OCI-LY3 (cell line): ENCODE measurements around the gene F2RL3.

Experiments
- H2AFZ ChIP-seq: fragments of 200-600, 300-600 bp; shearing (Covaris generic); 2 replicates; pipeline ENCODE4 v1.6.0; 2014; ENCODE audit warnings: antibody characterized with exemption, low read depth, low read length
- H3K27ac ChIP-seq: fragments of 200-600, 300-600 bp; sonication (generic); 2 replicates; pipeline ENCODE4 v1.5.1; 2014; ENCODE audit warnings: mild to moderate bottlenecking, low read length, moderate library complexity, mixed read lengths
- H3K27me3 ChIP-seq: fragments of 200-600, 300-600 bp; sonication (generic); 2 replicates; pipeline ENCODE4 v1.6.1; 2014; ENCODE audit warnings: low read depth, low read length, mixed read lengths
- H3K36me3 ChIP-seq: fragments of 200-600, 300-600 bp; sonication (generic); replicated peaks from 2 replicates; pipeline ENCODE3; 2014; ENCODE audit warnings: low read depth, low read length, mixed read lengths
- H3K4me1 ChIP-seq: fragments of 300-600, 200-600 bp; sonication (generic); 2 replicates; pipeline ENCODE4 v1.6.1; 2014; ENCODE audit warnings: low read length, mixed read lengths
- H3K4me2 ChIP-seq: fragments of 200-600, 300-600 bp; sonication (generic); 2 replicates; pipeline ENCODE4 v1.6.1; 2014; ENCODE audit warnings: low read length, mixed read lengths
- H3K4me3 ChIP-seq: fragments of 300-600, 200-600 bp; sonication (generic); 2 replicates; pipeline ENCODE4 v1.5.1; 2014; ENCODE audit warnings: antibody characterized with exemption, mild to moderate bottlenecking, low read length, moderate library complexity
- H3K79me2 ChIP-seq: fragments of 300-600, 200-600 bp; shearing (Covaris generic); 2 replicates; pipeline ENCODE4 v1.6.1; 2014; ENCODE audit warnings: mild to moderate bottlenecking, low read length, mixed read lengths
- H3K9ac ChIP-seq: fragments of 300-600, 200-600 bp; shearing (Covaris generic); 2 replicates; pipeline ENCODE4 v1.6.0; 2014; ENCODE audit warnings: mild to moderate bottlenecking, low read length, moderate library complexity
- H3K9me3 ChIP-seq: fragments of 200-600, 300-600 bp; shearing (Covaris generic); 2 replicates; pipeline ENCODE4 v1.6.1; 2014; ENCODE audit warnings: low read length, mixed read lengths; ENCODE audit not compliant: insufficient read depth
- H4K20me1 ChIP-seq: fragments of 200-600, 300-600 bp; sonication (generic); 2 replicates; pipeline ENCODE4 v1.6.1; 2016; ENCODE audit warnings: low read length, mixed read lengths; ENCODE audit not compliant: insufficient read depth
- EZH2phosphoT487 ChIP-seq: fragments of 200-600 bp; shearing (Covaris generic); IDR thresholded peaks from 2 replicates; pipeline ENCODE4 v1.6.1; 2018; ENCODE audit warnings: antibody characterized with exemption, mixed run types, low read depth
- TF ChIP-seq, protein P1 (sequence below): fragments of 200-600, 300-600 bp; sonication (generic); IDR thresholded peaks from 2 replicates; pipeline ENCODE4 v1.5.1; 2014; ENCODE audit warnings: antibody characterized with exemption, low read length, low read depth

Gene F2RL3

GRCh38 chr19:16920816-16921529, 32.2 kb downstream of the F2RL3 start:
- Histone ChIP-seq H4K20me1 (no peaks in the 10 kb centered on the region), H3K4me3 (no peak overlapping the region), H3K9me3 (no peaks in the 10 kb centered on the region), H3K36me3 (no peaks in the 10 kb centered on the region), H3K4me1 (no peaks in the 10 kb centered on the region), H3K27me3 (no peaks in the 10 kb centered on the region), H3K4me2 (no peak overlapping the region), H3K79me2 (no peaks in the 10 kb centered on the region), H2AFZ (no peak overlapping the region), H3K9ac (no peak overlapping the region), H3K27ac (no peak overlapping the region)
- TF ChIP-seq EZH2phosphoT487: no peak
- TF ChIP-seq, protein P1, sequence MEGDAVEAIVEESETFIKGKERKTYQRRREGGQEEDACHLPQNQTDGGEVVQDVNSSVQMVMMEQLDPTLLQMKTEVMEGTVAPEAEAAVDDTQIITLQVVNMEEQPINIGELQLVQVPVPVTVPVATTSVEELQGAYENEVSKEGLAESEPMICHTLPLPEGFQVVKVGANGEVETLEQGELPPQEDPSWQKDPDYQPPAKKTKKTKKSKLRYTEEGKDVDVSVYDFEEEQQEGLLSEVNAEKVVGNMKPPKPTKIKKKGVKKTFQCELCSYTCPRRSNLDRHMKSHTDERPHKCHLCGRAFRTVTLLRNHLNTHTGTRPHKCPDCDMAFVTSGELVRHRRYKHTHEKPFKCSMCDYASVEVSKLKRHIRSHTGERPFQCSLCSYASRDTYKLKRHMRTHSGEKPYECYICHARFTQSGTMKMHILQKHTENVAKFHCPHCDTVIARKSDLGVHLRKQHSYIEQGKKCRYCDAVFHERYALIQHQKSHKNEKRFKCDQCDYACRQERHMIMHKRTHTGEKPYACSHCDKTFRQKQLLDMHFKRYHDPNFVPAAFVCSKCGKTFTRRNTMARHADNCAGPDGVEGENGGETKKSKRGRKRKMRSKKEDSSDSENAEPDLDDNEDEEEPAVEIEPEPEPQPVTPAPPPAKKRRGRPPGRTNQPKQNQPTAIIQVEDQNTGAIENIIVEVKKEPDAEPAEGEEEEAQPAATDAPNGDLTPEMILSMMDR: no peak

DNA sequence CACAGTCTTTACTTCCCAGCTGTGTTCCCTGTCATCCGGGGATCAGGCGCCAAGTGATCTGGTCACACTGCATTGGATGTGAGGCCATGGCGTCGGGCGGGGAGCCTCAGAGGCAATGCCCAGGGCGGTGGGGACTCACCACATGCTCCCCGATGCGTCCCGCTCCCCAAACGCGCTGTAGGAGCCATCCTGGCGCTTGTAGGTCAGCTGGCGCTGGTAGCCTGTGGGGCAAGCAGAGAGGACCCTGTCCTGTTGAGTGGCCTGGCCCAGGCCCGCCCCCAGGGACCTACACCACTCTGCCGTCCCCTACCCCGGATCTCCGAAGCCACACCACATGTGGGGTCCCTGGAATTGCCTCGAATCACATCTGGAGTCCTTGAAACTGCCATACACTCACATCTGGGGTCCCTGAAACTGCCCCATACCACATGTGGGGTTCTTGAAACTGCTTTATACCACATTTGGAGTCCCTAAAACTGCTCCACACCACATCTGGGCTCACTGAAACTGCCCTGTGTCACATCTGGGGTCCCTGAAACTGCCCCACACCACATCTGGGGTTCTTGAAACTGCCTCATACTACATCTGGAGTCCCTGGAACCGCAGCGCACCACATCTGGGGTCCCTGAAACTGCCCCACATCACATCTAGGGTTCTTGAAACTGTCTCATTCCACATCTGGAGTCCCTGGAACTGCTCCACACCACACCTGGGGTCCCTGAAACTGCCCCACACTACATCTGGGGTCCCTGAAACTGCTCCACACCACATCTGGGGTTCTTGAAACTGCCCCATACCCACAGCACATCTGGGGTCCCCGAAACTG, 33.2 kb downstream of the F2RL3 start:
- Histone ChIP-seq H2AFZ (no peak overlapping the region), H3K9ac (no peak overlapping the region), H3K27ac (no peak overlapping the region), H3K9me3 (no peaks in the 10 kb centered on the region), H3K27me3 (no peaks in the 10 kb centered on the region), H3K36me3 (no peaks in the 10 kb centered on the region), H3K4me2 (no peak overlapping the region), H3K4me3 (no peak overlapping the region), H3K79me2 (no peaks in the 10 kb centered on the region), H3K4me1 (no peaks in the 10 kb centered on the region), H4K20me1 (no peaks in the 10 kb centered on the region)
- TF ChIP-seq, protein P1: no peak
- no peak for TF ChIP-seq EZH2phosphoT487

GRCh38 chr19:16922592-16922934, 33.8 kb downstream of the F2RL3 start:
- Histone ChIP-seq H3K27ac (no peak overlapping the region), H3K4me2 (no peak overlapping the region), H2AFZ (no peak overlapping the region), H3K36me3 (no peaks in the 10 kb centered on the region), H4K20me1 (no peaks in the 10 kb centered on the region), H3K4me3 (no peak overlapping the region), H3K4me1 (no peaks in the 10 kb centered on the region), H3K79me2 (no peaks in the 10 kb centered on the region), H3K9ac (no peak overlapping the region), H3K27me3 (no peaks in the 10 kb centered on the region), H3K9me3 (no peaks in the 10 kb centered on the region)
- no peak for TF ChIP-seq EZH2phosphoT487
- TF ChIP-seq, protein P1: no peak

- H3K4me1 ChIP-seq: no peaks in the 10 kb centered on the region
- H3K9ac ChIP-seq: no peak overlapping the region
- H3K79me2 ChIP-seq: no peaks in the 10 kb centered on the region
- no peak overlapping the region for H3K4me3 ChIP-seq
- H3K27ac ChIP-seq: no peak overlapping the region
- no peaks in the 10 kb centered on the region for H3K27me3 ChIP-seq
- H3K4me2 ChIP-seq: no peak overlapping the region
- no peaks in the 10 kb centered on the region for H3K9me3 ChIP-seq
- TF ChIP-seq EZH2phosphoT487: no peak
- TF ChIP-seq, protein P1: no peak
- H2AFZ ChIP-seq: no peak overlapping the region
- no peaks in the 10 kb centered on the region for H4K20me1 ChIP-seq
- H3K36me3 ChIP-seq: no peaks in the 10 kb centered on the region
Observed at GRCh38 chr19:16922949-16923348, 34.1 kb downstream of the F2RL3 start.
